Kidney epithelial cell (primary cell): ENCODE measurements around the gene SLC1A5. TPM values are rescaled to one million over a fixed set of nuclear protein-coding genes. Genes with fewer than 3 reads are reported as not detected.

Experiments used
- DNase-seq: peaks from one replicate; pipeline ENCODE4 v3.0.0-alpha.2; 2010; ENCODE audit warnings: low read depth
- H3K27me3 ChIP-seq: 2 replicates; pipeline ENCODE4 v1.6.0; 2011; ENCODE audit warnings: low read length; ENCODE audit not compliant: control insufficient read depth, insufficient read depth
- H3K36me3 ChIP-seq: 2 replicates; pipeline ENCODE4 v1.5.1; 2011; ENCODE audit warnings: low read length; ENCODE audit not compliant: control insufficient read depth, insufficient read depth
- H3K4me3 ChIP-seq: 2 replicates; pipeline ENCODE4 v1.5.1; 2011; ENCODE audit warnings: low read depth, mild to moderate bottlenecking, control low read depth, low read length
- CTCF ChIP-seq: IDR thresholded peaks from 2 replicates; pipeline ENCODE4 v1.5.1; 2011; ENCODE audit warnings: mild to moderate bottlenecking, moderate library complexity, low read length, control low read depth, inconsistent platforms; ENCODE audit not compliant: insufficient read depth, poor library complexity, severe bottlenecking
- total RNA-seq: library from RNA; depleted of rRNA; stranded (reverse); fragments of >200 nt; gene quantifications from 2 replicates; pipeline ENCODE4 v1.2.3, GENCODE V29; 2015

Gene SLC1A5
- total RNA-seq, 1 donor from 2014 or later = 192 TPM

DNA sequence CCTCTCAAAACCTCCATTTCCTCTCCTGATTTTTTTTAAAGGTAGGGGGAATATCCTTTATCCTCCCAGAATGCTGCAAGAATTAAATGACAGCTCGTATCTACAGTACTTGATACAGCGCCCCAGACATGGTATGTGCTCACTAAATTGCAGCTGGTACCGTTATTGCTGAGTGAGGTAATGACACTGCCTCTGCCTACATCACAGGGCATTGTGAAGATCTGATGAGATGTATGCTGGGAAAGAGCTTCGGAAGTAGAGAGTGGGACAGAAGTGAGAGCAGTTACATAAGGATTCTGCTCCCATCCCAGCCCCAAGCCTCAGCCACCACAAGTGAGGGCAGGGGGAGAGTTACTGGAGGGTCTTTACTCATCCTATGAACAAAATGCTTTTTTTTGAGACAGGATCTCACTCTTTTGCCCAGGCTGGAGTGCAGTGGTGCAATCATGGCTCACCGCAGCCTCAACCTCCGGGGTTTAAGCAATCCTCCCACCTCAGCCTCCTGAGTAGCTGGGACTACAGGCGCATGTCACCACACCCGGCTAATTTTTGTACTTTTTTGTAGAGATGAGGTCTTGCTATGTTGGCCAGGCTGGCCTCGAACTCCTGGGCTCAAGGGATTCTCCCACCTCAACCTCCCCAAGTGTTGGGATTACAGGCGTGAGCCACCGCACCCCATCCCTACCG is 44.2 kb downstream of the SLC1A5 start:
- Histone ChIP-seq H3K27me3 (no peaks in the 10 kb centered on the region), H3K4me3 (no peak overlapping the region), H3K36me3 (no peaks in the 10 kb centered on the region)
- no peak for DNase-seq
- no peak for TF ChIP-seq CTCF

GRCh38 chr19:46742926-46743480 is 45.4 kb downstream of the SLC1A5 start:
- H3K27me3 ChIP-seq = no peaks in the 10 kb centered on the region
- TF ChIP-seq CTCF = no peak
- DNase-seq = no peak
- peaks cover 1% of the 10 kb centered on the region for H3K36me3 ChIP-seq
- no peak overlapping the region for H3K4me3 ChIP-seq

DNA sequence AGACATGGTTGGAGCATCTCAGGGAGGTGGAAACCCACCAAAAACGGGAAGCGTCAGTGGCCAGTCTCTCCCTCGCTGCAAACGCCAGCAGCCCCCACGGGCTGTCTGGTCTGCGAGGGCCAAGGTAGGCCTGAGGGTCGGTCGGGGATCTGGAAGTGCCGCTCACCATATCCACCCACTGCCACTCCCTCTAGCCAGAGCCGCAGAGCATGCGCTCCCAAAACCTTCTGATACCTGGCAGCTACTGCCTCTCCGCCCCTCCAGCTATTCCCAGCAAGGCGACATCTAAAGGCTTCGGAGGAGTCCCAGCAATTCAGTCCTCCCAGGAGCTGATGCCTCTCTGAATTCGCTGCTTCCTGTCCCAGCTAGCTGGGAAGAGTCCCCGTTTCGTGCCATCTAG is 46.9 kb downstream of the SLC1A5 start:
- no peaks in the 10 kb centered on the region for H3K27me3 ChIP-seq
- no peak for DNase-seq
- H3K4me3 ChIP-seq = no peak overlapping the region
- no peak for TF ChIP-seq CTCF
- peaks cover 1% of the 10 kb centered on the region for H3K36me3 ChIP-seq

- no peak for DNase-seq
- Histone ChIP-seq H3K27me3 (no peaks in the 10 kb centered on the region), H3K4me3 (no peak overlapping the region), H3K36me3 (peaks cover 1% of the 10 kb centered on the region)
- TF ChIP-seq CTCF = no peak
These were observed 49.1 kb downstream of the SLC1A5 start for GRCh38 chr19:46739290-46739771.

GRCh38 chr19:46737761-46738171 is 50.6 kb downstream of the SLC1A5 start:
- Histone ChIP-seq H3K4me3 (no peak overlapping the region), H3K36me3 (peaks cover 6% of the 10 kb centered on the region), H3K27me3 (no peaks in the 10 kb centered on the region)
- no peak for DNase-seq
- no peak for TF ChIP-seq CTCF

DNA sequence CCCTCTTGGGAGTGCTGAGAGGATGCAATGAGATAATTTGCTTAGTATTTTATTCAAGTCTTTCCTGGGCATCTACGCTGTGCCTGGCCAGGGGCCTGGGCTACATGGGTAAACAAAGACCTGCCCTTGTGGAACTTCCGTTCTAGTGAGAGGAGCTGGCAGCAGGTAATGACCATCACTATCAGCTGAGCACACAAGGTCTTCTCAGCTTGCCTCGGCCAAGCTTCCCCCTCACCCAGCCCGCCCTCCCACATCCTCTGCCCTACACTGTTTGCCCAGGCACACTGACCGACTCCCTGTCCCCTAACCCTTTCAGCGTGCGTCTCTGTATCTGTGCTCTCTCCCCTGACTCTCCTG is 51.1 kb downstream of the SLC1A5 start:
- no peaks in the 10 kb centered on the region for H3K27me3 ChIP-seq
- no peak for TF ChIP-seq CTCF
- H3K36me3 ChIP-seq = peaks cover 6% of the 10 kb centered on the region
- no peak overlapping the region for H3K4me3 ChIP-seq
- no peak for DNase-seq
